GM20431 (cell line): ENCODE results near the gene KIF19.
"Not testable (repeated sequence)": the region's sequence is repeated elsewhere in the genome, so short reads cannot be mapped to it uniquely, and the experiment has no call there.

ENCODE experiments used
- in situ Hi-C: fragments of 300-500 bp; cut with MseI, MboI; formaldehyde crosslinking; loops from one replicate; pipeline ENCODE4 v1.15.0; 2020; ENCODE audit warnings: low sequenced_read_pairs; ENCODE audit not compliant: unreplicated experiment

KIF19 gene

GRCh38 chr17:74403512-74404137, 77.6 kb downstream of the KIF19 start:
- in situ Hi-C loops = no loop called here

- in situ Hi-C loops = no loop called here
Observed at GRCh38 chr17:74404218-74404617, 78.2 kb downstream of the KIF19 start.

- in situ Hi-C loops = no loop called here
Observed at GRCh38 chr17:74404789-74405188, 78.8 kb downstream of the KIF19 start.

GRCh38 chr17:74405311-74405710, 79.3 kb downstream of the KIF19 start:
- in situ Hi-C loops = not testable (repeated sequence)
